NCI-H1092 (cell line): Measurements from ENCODE around the gene SRP14.
"Not testable (repeated sequence)": the region's sequence is repeated elsewhere in the genome, so short reads cannot be mapped to it uniquely, and the experiment has no call there.

Experiments
- DNase-seq: peaks from one replicate; lab custom pipeline; 2025; lab: John Stamatoyannopoulos, UW

SRP14 gene, protein sequence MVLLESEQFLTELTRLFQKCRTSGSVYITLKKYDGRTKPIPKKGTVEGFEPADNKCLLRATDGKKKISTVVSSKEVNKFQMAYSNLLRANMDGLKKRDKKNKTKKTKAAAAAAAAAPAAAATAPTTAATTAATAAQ

DNA sequence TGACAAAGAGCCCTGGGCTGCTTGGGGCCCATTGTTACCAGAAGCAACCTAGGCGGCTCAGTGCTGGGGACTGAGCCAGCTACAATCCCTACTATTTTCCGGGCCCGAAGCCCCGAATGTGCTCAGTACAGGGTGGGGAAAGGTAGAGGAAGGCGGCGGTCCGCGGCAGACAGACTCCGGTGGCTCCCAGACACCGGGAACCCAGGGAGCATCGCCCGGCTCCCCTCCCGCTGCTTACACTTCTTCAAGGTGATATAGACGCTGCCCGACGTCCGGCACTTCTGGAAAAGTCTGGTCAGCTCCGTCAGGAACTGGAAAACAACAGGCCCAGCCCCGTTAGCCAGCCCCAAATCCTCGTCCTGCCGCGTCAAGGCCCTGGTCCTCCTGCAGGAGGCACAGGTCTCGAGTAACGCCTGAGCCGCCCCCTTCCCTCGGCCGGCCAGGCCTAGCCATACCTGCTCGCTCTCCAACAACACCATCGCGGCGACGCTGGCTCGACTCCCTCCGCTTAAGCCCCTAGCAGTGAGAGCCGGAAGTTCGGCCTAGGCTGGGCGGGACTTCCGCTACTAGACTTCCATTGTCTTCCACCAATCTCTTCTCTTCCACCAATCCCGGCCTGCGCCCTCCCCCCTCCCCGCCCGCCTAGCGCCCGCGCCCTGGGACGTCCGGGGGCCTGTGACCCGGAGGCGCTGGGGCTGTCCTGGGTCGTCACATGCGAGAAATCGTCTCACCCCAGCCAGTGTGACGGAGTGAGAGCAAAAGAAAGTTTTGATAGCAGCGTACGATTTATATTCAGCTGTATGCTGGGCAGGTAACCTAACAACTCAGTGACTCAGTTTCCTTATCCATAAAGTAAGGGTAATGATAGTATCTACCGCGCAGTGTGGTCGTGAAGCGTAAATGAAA lies at the start of gene SRP14:
TSS of gene SRP14 (minus strand) at position 544 of the 906 bp plus-strand sequence. CDS start at position 479, 65 bp downstream.
- peak; percentile 68 for DNase-seq

DNA sequence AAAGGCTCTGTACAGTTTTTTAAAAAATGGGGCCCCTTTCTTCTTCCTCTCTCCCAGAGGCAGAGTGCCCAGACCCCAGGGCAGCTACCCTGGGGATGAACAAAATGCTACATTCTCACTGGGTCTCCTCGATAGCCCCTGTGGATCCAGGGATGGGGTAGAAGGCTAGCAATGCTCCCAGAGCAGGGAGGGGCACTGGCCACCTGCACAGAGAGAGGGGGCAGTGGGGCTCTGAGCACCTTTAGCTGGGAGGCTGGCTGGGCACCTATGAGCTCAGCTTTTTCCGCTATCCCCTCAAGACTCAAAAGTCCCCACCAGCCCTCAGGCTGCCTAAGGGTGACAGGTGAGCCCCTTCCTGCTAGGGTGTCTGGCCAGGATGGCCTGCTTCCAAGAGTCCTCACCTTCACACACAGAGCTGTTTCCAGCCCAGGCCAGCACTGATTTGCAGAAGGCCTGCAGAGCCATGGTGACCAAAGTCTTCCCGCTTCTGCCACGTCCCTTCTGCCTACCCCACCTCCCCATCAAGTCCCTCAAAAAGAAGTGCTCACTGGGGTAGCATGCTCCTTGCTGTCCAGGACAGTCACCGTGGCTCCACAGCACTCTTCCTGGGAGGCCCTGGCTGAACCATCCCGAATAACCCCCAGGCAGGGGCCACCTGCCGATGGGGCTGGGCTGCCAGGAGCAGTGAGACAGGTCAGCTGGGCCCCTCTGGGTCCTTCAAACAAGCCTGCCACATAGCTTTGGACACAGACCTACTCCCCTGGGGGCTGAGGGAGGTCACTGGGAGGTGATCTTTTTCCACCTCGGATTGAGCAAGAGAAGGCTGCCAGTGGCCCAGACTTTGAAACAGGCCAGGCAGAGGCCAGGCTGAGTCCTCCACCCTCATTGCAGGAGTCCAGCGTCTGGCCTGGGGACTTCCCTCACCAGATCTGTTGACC lies 49.3 kb upstream of the SRP14 start:
- no peak for DNase-seq

DNA sequence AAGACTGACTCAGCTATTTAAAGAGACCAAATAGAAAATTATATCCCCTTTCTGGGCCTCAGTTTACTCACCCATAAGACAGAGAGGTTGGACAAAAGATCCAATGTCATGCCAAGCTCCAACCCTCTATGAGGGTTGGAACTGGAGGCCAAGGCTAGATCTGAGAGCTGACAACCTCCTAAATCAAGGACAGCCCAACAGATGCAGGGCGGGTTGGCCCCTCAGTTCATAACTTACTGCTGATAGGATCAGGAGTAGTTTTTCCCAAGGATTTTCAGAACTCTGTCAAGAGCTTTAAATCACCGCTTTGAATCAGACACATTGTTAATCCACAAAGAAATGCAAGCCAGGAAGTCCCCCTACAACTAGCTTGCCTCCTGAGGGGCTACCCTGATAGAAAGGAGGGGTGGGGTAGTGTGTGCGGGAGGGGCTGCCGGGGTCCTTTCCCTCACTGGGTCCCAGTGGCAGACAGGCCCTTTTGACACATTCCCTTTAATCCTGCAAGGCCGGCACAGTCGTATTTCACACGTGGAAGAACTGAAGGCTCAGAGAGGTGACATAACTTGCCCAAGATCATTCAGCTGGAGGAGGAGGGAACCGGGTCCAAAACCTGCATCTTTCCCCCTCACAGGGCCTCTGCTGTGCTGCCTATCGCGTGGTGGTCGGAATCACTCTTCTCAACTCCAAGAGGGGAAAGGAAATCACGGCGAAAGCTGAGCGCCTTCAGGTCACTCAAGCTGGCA lies 48.3 kb upstream of the SRP14 start:
- DNase-seq: no peak

DNA sequence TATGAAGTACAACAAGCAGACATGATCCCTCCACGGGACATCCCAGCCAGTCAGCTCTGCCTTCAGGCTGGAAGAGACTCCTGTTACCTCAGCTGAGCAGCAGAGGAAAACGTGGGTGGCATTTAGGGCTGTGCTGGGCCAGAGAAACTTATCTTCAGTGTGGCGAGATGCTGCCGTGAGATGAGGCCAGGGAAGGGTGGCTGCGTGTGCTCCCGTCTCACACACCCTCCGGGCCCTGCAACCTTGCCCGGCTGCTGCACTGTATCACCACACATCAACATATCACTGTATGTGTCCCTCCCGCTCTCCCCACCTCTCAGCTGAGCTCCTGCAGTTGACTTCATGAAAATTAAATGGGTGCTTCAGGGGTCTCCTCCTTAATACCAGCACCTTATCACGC lies 46.3 kb upstream of the SRP14 start:
- DNase-seq: no peak

DNA sequence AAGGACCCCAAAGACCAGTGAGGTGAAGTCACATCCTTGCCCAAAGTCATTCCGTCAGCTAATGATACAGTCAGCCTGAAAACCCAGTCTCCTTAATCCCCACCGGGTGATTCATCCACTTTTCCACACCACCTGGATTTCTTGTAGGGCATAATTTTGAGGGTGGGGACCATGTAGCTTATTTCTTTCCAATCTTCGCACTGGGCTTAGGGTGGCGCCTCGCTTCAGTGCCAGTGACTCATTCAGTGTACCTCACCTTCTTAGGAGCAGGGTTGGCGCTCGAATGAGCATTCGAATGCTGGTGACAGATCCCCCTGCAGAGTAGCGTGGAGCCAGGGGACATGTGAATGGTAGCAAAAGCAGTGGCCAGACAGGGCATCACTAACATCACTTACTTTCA lies 45.7 kb upstream of the SRP14 start:
- DNase-seq: no peak

DNA sequence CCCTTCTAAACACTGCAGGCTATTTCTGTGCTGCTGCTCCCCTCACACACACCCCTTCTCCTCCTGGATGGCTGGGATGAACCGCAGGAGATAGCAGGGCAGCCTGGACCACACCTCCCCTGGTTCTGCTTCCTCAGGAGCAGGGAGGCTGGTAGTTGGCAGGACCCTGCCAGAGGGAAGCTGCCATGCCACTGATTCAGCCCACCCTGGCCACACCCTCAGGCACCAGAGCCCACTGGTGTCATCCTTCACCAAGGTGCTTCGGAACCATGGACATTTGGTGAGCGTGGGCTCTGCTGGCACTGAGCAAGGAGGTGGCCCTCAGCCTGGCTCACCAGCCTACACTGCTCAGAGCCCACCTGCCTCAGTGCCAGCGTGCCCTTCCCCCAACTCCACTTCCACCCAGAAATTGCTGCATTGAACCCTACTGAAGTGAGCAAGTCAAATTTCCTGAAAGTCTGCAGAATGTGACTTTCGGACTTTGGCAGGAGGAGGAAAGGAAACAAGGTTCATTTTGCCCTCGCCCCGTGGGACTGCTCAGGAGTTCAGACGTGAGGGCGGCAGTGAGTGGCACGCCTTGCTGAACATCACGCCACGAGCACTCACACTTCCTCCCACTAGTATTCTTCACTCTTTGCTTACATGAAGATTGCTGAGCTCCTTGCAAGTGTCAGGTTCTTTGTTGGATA lies 43.4 kb upstream of the SRP14 start:
- DNase-seq: no peak

DNA sequence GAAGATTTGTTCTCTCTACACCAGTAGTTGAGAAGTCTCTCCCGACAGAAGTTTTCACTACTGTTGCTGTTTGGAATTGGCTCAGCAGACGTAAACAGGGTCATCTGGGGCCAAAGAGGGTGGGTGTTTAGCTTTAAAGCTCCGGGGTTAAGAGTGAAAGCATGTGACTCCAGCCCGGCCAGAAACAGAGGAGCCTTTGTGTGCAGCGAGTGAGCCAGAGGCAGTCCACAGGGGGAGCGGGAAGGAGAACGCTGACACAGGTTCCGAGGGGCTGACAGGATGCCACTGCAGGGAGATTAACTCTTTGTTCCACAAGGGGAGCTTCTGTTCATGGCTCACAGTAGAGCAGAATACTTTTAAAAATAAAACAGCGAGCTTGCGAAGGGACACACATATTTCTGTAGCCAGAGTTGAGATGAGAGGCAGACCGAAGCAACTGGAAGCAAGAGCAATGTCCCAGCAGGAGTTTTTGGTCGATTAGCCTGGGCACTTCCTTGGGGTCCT lies 42.8 kb upstream of the SRP14 start:
- no peak for DNase-seq

DNA sequence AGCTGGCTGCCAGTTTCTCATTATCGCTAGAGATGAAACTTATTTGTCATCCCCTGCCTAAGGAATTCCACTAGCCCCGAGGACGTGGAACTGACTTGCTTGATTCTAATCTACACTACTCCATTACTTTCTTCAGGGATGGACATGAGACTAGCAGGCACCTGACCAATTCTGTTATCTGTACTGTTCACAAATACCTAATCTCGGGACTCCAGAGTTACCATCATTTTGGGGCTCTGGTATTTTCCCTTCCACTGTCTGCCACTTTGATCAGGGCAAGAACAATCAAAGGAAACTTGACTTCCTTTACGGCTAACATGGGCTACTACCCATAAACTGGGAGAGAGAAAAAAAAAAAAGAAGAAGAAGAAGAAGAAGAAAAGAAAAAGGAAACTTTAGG lies 41.9 kb upstream of the SRP14 start:
- no peak for DNase-seq

DNA sequence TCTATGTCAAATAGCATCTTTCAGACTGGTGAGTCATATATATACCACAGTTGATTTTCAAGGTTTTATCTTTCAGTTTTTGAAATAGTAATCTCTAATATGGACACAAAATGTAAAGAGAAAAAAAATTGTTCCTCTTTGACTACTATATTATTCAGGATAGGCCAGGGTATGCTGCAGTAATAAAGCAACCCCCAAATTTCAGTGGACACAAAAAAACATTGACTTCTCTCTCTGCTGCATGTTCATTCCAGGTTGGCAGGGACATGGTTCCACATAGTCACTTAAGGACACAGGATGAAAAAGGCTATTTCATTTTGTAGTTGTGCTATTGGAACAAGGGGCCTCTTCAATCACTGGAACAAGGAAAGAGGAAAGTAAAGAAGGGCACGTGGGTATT lies 41.1 kb upstream of the SRP14 start:
- no peak for DNase-seq

DNA sequence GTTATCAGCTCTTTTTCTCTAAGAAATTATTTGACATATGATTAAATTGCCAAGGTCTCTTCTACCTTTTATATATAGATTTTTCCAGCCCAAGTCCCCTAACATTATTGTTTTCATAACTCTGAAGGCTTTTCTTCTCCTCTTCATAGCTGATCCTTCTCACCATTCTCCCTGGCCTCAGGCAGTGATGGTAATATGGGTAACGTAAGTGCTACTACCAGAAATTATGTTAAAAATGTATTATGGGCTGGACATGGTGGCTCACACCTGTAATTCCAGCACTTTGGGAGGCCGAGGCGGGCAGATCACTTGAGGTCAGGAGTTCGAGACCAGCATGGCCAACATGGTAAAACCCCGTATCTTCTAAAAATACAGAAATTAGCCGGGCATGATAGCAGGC lies 40.5 kb upstream of the SRP14 start:
- no peak for DNase-seq

DNA sequence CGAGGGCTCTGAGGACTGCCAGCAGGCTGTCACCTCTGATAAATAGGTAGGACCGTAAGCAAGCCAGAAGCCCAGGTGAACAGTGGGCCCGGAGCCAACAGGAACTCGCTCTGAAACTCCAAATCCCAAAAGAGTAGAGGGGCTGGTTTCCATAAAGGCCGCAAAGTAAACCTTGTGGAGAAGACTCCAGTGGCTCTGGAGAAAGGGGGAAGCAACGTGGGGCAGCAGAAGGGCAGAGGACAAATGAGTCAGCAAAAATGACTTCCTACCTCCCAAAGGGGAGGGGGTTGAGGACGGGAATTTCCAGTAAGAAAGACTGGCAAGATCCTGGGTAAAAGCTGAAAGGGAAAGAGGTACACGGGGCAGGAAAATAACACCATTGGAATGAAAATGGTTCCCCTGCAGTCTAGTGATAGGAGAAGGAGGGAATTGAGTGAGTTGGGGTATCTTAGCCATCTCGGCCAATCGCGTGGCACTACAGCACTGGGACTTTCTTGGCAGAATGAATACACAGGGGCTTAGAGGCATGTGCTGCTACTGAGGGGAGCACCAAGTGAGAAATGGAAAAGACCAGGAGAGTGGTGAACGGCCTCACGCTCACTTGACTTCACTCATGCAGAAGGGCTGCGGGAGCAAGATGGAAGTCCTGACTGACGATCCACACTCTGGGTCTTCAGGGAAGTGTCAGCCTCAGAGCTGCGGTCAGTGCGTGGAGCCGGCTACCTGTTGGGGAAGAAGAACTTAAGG lies 36.5 kb upstream of the SRP14 start:
- no peak for DNase-seq

DNA sequence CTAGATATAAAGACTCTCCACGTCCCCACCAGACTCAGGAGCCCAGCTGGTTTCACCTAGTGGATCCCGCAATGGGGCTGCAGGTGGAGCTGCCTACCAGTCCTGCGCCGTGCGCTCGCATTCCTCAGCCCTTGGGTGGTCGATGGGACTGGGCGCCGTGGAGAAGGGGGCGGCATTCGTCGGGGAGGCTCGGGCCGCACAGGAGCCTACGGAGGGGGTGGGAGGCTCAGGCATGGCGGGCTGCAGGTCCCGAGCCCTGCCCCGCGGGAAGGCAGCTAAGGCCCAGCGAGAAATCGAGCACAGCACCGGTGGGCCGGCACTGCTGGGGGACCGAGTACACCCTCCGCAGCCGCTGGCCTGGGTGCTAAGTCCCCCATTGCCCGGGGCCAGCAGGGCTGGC lies 35.7 kb upstream of the SRP14 start:
- not testable (repeated sequence) for DNase-seq

DNA sequence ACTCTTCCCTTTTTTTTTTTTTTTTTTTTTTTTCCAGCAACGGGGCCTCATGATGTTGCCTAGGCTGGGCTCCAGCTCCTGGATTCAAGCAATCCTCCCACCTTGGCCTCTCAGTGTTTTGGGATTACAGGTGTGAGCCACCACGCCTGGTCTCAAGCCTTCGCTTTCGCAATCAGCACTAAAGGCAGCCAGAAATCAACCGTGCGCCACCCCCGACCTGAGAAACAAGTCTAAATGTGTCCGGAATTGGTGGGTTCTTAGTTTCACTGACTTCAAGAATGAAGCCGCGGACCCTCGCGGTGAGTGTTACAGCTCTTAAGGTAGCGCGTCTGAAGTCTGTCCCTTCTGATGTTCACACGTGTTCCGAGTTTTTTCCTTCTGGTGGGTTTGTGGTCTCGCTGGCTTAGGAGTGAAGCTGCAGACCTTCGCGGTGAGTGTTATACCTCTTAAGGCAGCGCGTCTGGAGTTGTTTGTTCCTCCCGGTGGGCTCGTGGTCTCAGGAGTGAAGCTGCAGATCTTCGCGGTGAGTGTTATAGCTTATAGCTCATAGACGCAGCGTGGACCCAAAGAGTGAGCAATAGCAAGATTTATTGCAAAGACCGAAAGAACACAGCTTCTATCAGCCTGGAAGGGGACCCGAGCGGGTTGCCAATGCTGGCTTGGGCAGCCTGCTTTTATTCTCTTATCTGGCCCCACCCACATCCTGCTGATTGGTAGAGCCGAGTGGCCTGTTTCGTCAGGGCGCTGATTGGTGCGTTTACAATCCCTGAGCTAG lies 34.9 kb upstream of the SRP14 start:
- not testable (repeated sequence) for DNase-seq

DNA sequence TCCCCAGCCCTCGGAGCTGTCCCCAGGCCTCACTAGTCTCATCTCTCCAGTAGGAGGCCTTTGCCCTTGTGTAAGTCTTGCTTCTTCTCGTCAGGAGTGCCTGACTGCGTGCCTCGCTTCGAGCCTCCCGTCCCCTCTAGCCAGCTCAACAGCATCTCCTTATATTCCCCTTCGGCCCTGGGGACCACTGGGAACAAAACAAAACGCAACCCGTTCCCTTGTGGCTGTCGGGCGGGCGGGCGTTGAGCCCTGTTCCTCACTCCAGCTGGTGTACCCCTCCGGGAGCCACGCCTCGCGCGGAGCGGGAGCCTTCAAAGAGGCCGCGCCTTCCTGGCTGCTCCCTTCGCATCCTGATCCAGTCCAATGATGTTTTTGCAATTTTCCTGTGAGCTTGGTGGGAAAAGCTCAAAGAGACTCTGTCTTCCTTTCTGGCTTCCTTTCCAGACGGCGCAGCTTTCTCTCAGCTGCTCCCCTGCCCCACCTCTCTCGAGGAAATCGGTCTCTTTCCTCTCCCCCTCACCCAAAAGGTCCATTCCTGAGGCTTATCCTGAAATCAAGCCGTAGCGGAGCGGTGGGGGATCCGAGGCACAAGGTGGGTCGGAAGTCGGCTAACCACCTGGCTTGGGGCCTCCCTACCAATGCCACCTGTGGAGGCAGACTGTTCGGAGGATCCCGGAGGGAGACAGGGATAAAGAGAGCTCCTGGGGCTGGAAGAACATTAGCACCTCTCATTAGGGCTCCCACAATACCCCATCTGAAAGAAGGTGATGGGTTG lies 33.4 kb upstream of the SRP14 start:
- DNase-seq: no peak

DNA sequence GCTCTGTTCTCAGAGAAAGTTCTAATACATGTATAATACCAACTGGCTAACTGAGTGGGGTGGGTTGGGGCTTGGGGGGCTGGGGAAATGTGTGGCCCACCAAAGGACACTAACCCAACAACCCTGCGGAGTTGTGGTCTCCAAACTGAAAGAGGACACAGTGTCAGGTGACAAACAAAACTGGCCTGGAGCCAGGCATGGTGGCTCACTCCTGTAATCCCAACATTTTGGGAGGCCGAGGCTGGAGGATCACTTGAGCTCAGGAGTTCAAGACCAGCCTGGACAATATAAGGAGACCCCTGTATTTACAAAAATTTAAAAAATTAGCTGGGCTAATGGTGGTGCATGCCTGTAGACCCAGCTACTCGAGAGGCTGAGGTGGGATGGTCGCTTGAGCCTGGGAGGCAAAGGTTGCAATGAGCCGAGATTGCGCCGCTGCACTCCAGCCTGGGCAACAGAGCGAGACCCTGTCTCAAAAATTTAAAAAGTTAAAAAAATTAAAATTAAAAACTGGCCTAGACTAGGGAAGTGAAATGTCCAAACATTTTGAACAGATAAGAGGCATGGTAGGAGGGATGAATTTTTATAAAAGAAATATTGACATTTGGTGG lies 31.7 kb upstream of the SRP14 start:
- DNase-seq: no peak

DNA sequence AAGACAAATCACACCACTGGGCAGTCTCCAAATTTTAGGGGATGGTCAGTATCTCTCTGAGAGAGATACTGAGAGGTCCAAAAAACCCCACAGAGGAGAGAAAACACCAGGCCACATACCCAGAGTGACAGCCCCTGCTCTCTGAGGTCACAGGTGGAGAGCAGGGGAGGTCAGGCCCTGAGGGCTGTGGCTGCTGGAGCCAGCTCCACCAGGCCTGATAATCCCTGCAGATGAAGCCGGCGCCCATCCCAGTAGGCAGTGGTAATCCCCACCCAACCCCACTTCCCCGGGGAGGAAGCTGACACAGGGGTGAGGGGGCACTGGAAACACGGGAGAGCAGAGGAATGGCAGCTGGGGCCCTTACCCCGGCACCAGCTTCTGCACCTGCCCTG lies 31.2 kb upstream of the SRP14 start:
- no peak for DNase-seq

DNA sequence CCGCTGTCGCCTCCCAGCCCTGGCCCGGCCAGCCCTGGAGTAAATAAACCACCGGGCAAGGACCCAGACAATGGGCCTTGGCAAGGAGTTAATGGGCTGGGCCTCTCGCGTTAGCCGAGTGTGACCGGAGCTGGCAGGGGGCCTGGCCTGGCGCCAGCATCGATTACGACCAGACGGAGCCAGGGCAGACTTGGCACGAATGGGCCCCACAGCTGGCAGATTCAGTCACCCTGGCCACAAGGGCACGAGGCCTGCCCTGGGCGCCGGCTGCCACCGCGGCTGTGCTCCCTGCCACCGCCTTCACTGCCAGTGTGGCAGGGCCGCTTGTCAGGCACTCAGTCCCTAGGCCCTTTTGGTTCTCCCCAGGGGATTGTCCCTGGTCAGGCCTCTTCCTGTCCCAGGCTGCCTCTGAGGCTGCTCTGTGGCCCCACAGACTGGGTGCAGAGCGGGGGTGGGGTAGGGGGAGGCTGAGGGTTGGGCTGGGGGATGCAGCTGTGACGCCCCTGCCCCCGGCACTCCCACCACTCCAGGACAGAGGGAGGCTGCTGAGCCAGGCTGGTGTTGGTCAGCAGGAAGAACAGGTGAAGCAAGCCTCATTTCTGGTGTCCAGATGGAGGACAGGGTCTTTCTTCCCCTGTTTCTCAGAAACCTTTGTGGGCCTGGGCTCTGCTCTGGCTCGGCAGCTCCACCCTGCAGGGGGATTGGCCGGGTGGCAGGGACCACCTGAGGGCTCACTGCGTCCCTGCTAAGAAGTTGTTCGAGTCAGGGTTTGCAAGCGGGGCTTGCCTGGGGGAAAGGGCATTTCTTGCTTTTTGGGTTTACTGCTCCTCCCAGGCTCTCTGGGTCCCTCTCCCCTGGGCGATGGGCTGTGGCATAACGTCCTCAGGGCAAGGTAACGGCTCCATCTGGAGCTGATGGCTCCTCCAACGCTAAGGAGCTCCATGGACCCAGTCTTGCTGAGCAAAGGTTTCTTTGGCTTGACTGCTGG lies 30.5 kb upstream of the SRP14 start:
- peak; percentile 96 for DNase-seq
